Keratinocyte (primary cell): ENCODE data around the gene ADAD2. TPM values are rescaled to one million over a fixed set of nuclear protein-coding genes. Genes with fewer than 3 reads are reported as not detected.

Experiments used
- DNase-seq: peaks from one replicate; pipeline ENCODE4 v3.0.0-alpha.2; 2011; ENCODE audit warnings: low read depth, missing footprints, low spot score
- FAIRE-seq: peaks from 2 replicates; lab custom pipeline; 2011; peaks lifted over from hg19 to GRCh38; lab: Jason Lieb, UNC
- H2AFZ ChIP-seq: 2 replicates; pipeline ENCODE4 v1.6.0; 2012; ENCODE audit warnings: low read length, control low read depth, inconsistent platforms; ENCODE audit not compliant: control insufficient read depth
- H3K27ac ChIP-seq: 2 replicates; pipeline ENCODE4 v1.5.1; 2011; ENCODE audit warnings: low read length; ENCODE audit not compliant: control insufficient read depth, insufficient read depth
- H3K27me3 ChIP-seq: 3 replicates; pipeline ENCODE4 v1.6.0; 2011; ENCODE audit warnings: low read length; ENCODE audit not compliant: control insufficient read depth, insufficient read depth; ENCODE audit errors: extremely low read depth
- H3K36me3 ChIP-seq, 2 experiments: 2 replicates in 1 of 2; 3 replicates in 1 of 2; pipeline ENCODE4 v1.5.1; 2011; ENCODE audit warnings: low read length in 2 of 2, mild to moderate bottlenecking in 1 of 2; ENCODE audit not compliant: control insufficient read depth in 2 of 2, insufficient read depth in 2 of 2; ENCODE audit errors: extremely low read depth in 1 of 2
- H3K4me1 ChIP-seq: 3 replicates; pipeline ENCODE4 v1.5.1; 2011; ENCODE audit warnings: low read length; ENCODE audit not compliant: control insufficient read depth, insufficient read depth; ENCODE audit errors: extremely low read depth
- H3K4me2 ChIP-seq: 3 replicates; pipeline ENCODE4 v1.6.0; 2011; ENCODE audit warnings: low read depth, low read length; ENCODE audit not compliant: control insufficient read depth, insufficient read depth; ENCODE audit errors: extremely low read depth
- H3K4me3 ChIP-seq, 3 experiments: fragments of 200-600 bp in 1 of 3; sonication (generic) in 1 of 3; 2 replicates in 2 of 3; 3 replicates in 1 of 3; pipeline ENCODE4 v1.5.1; 2011 to 2016; ENCODE audit warnings: low read length in 3 of 3, mild to moderate bottlenecking in 3 of 3, control low read depth in 2 of 3, inconsistent platforms in 1 of 3, low read depth in 1 of 3, mixed read lengths in 1 of 3, mixed run types in 1 of 3, moderate library complexity in 1 of 3; ENCODE audit not compliant: control insufficient read depth in 2 of 3, insufficient read depth in 2 of 3; ENCODE audit errors: extremely low read depth in 1 of 3
- H3K79me2 ChIP-seq: 2 replicates; pipeline ENCODE4 v1.6.0; 2012; ENCODE audit warnings: low read length; ENCODE audit not compliant: control insufficient read depth, insufficient read depth
- H3K9ac ChIP-seq: 3 replicates; pipeline ENCODE4 v1.6.0; 2011; ENCODE audit warnings: low read length; ENCODE audit not compliant: control insufficient read depth, insufficient read depth; ENCODE audit errors: extremely low read depth
- H3K9me1 ChIP-seq: 3 replicates; pipeline ENCODE4 v1.6.0; 2011; ENCODE audit warnings: low read length; ENCODE audit not compliant: control insufficient read depth, insufficient read depth; ENCODE audit errors: extremely low read depth
- H3K9me3 ChIP-seq: 2 replicates; pipeline ENCODE4 v1.5.1; 2012; ENCODE audit warnings: low read depth, low read length; ENCODE audit not compliant: control insufficient read depth
- H4K20me1 ChIP-seq: 3 replicates; pipeline ENCODE4 v1.6.0; 2011; ENCODE audit warnings: low read length; ENCODE audit not compliant: control insufficient read depth, insufficient read depth; ENCODE audit errors: extremely low read depth
- CTCF ChIP-seq, 3 experiments: IDR thresholded peaks in 1 of 3; conservative IDR thresholded peaks in 1 of 3; optimal IDR thresholded peaks in 1 of 3; 2 replicates in 2 of 3; 3 replicates in 1 of 3; pipeline versions ENCODE3 to v1.5.1; 2011; ENCODE audit warnings: low read length in 3 of 3, mild to moderate bottlenecking in 3 of 3, moderate library complexity in 2 of 3, control low read depth in 1 of 3, inconsistent platforms in 1 of 3; ENCODE audit not compliant: insufficient read depth in 2 of 3; ENCODE audit errors: extremely low read depth in 1 of 3
- EZH2 ChIP-seq: IDR thresholded peaks from one replicate; pipeline ENCODE4 v1.6.1; 2012; ENCODE audit warnings: inconsistent platforms, mild to moderate bottlenecking, low read length, moderate library complexity
- dilution Hi-C: fragments of 300-500 bp; cut with MboI; formaldehyde crosslinking; loops from one replicate; pipeline ENCODE4 v1.7.0; 2020; ENCODE audit warnings: low sequenced_read_pairs; ENCODE audit not compliant: extremely low pct_ligation_motif_present
- polyA plus RNA-seq, 5 experiments: library from polyadenylated mRNA; depleted of rRNA in 3 of 5; stranded (reverse) in 3 of 5; stranded (forward) in 1 of 5; unstranded in 1 of 5; fragments of >200 nt; gene quantifications; 1 replicate in 1 of 5; 2 replicates in 3 of 5; 3 replicates in 1 of 5; pipeline versions ENCODE4 v1.2.1 to v1.2.3, GENCODE V29; 2011 to 2012; ENCODE audit warnings: missing spikeins in 2 of 5, low read depth in 1 of 5, low replicate concordance in 1 of 5

The ADAD2 gene
- polyA plus RNA-seq, 1 donor (not counting 4 experiments of a cell fraction or from before 2014, with no cell fraction given) = not detected

- DNase-seq (no peak), FAIRE-seq (no peak)
- Histone ChIP-seq H3K9me3 (no peaks in the 10 kb centered on the region), H3K27ac (no peak overlapping the region), H3K36me3 (no peaks in the 10 kb centered on the region), H2AFZ (no peak overlapping the region), H3K9ac (no peak overlapping the region), H3K79me2 (no peaks in the 10 kb centered on the region), H3K27me3 (peaks cover 8% of the 10 kb centered on the region), H3K4me1 (no peaks in the 10 kb centered on the region), H4K20me1 (no peaks in the 10 kb centered on the region), H3K4me3 (no peak overlapping the region), H3K4me2 (no peak overlapping the region), H3K9me1 (no peaks in the 10 kb centered on the region)
- TF ChIP-seq CTCF (optimal IDR thresholded peaks at IDR 0.05 in 1 of 3, IDR thresholded peaks at IDR 0.05 in 1 of 3, conservative IDR thresholded peaks at IDR 0.05 in 1 of 3; ENCODE audit: extremely low read depth in 1 of 3, insufficient read depth in 2 of 3, low read length in 3 of 3) (no peak), EZH2 (no peak)
- dilution Hi-C loops = no loop called here
These were observed 43.6 kb downstream of the ADAD2 start for GRCh38 chr16:84234321-84235241.

GRCh38 chr16:84236671-84237070 is 45.7 kb downstream of the ADAD2 start:
- Histone ChIP-seq H3K4me2 (no peak overlapping the region), H3K4me3 (no peak overlapping the region), H3K9me3 (no peaks in the 10 kb centered on the region), H3K36me3 (no peaks in the 10 kb centered on the region), H2AFZ (no peak overlapping the region), H3K9me1 (no peaks in the 10 kb centered on the region), H3K27ac (no peak overlapping the region), H3K27me3 (peaks cover 27% of the 10 kb centered on the region), H4K20me1 (no peaks in the 10 kb centered on the region), H3K4me1 (no peaks in the 10 kb centered on the region), H3K9ac (no peak overlapping the region), H3K79me2 (no peaks in the 10 kb centered on the region)
- FAIRE-seq = no peak
- dilution Hi-C loops = no loop called here
- DNase-seq = no peak
- TF ChIP-seq EZH2 (no peak), CTCF (optimal IDR thresholded peaks at IDR 0.05 in 1 of 3, IDR thresholded peaks at IDR 0.05 in 1 of 3, conservative IDR thresholded peaks at IDR 0.05 in 1 of 3; ENCODE audit: extremely low read depth in 1 of 3, insufficient read depth in 2 of 3, low read length in 3 of 3) (no peak)
